ENCODE results near the gene RABAC1.

- TF ChIP-seq CTCF (IDR thresholded peaks at IDR 0.05; ENCODE audit: insufficient read depth, low read length, poor library complexity, severe bottlenecking): peak; percentile 97
- TF ChIP-seq EZH2phosphoT487 (conservative IDR thresholded peaks at IDR 0.05; ENCODE audit: low read length): no peak
Measured at GRCh38 chr19:41934849-41935374, 24.2 kb downstream of the RABAC1 start.
